ENCODE data around the gene SH3RF3. TPM values are rescaled to one million over a fixed set of nuclear protein-coding genes. Genes with fewer than 3 reads are reported as not detected.
A peak's percentile ranks its signal among the peaks of the same experiment; 100 is the strongest.

SH3RF3 gene
- total and polyA plus RNA-seq, 2 donors (not counting 1 experiment from before 2014, with no cell fraction given) = 8.3 to 10.1 TPM

GRCh38 chr2:109225170-109225782 is 96.3 kb downstream of the SH3RF3 start:
- H4K20me1 ChIP-seq (ENCODE audit: control insufficient read depth, extremely low read depth, insufficient read depth, low read length) = no peaks in the 10 kb centered on the region
- H3K79me2 ChIP-seq (ENCODE audit: control insufficient read depth, insufficient read depth, low read length) = peaks cover 24% of the 10 kb centered on the region
- peaks cover 4% of the 10 kb centered on the region for H3K4me1 ChIP-seq (ENCODE audit: control insufficient read depth, extremely low read depth, insufficient read depth, low read length)
- no peaks in the 10 kb centered on the region for H3K36me3 ChIP-seq (ENCODE audit: control insufficient read depth, insufficient read depth, low read length)
- no peak overlapping the region for H3K27ac ChIP-seq (ENCODE audit: insufficient read depth, low read length)
- TF ChIP-seq CTCF (conservative IDR thresholded peaks at IDR 0.05 in 1 of 2, IDR thresholded peaks at IDR 0.05 in 1 of 2; ENCODE audit: low read depth in 1 of 2, low read length in 2 of 2) (no peak), EZH2 (IDR thresholded peaks at IDR 0.05; ENCODE audit: low read length, missing control alignments) (no peak)
- no peaks in the 10 kb centered on the region for H3K9me3 ChIP-seq (ENCODE audit: control insufficient read depth, insufficient read depth, low read depth, low read length)
- H2AFZ ChIP-seq (ENCODE audit: low read length) = no peak overlapping the region
- H3K4me3 ChIP-seq (replicated peaks in 1 of 4; ENCODE audit: control extremely low read depth in 1 of 4, insufficient read depth in 1 of 4, low read depth in 3 of 4, low read length in 4 of 4) = no peak overlapping the region
- DNase-seq (ENCODE audit: low read depth in 2 of 2) = no peak
- H3K9ac ChIP-seq (ENCODE audit: insufficient read depth, low read length) = no peak overlapping the region
- H3K27me3 ChIP-seq (ENCODE audit: control insufficient read depth, insufficient read depth, low read length) = no peaks in the 10 kb centered on the region
- no peak overlapping the region for H3K4me2 ChIP-seq (ENCODE audit: extremely low read depth, insufficient read depth, low read length)

- H3K27me3 ChIP-seq (ENCODE audit: control insufficient read depth, insufficient read depth, low read length) = no peaks in the 10 kb centered on the region
- DNase-seq (ENCODE audit: low read depth in 2 of 2) = peak in 1 of 2 donors; percentile 54
- H2AFZ ChIP-seq (ENCODE audit: low read length) = no peak overlapping the region
- H3K4me1 ChIP-seq (ENCODE audit: control insufficient read depth, extremely low read depth, insufficient read depth, low read length) = peaks cover 6% of the 10 kb centered on the region
- no peaks in the 10 kb centered on the region for H3K36me3 ChIP-seq (ENCODE audit: control insufficient read depth, insufficient read depth, low read length)
- H3K9ac ChIP-seq (ENCODE audit: insufficient read depth, low read length) = no peak overlapping the region
- H3K27ac ChIP-seq (ENCODE audit: insufficient read depth, low read length) = no peak overlapping the region
- H3K79me2 ChIP-seq (ENCODE audit: control insufficient read depth, insufficient read depth, low read length) = peaks cover 26% of the 10 kb centered on the region
- H3K4me3 ChIP-seq (replicated peaks in 1 of 4; ENCODE audit: control extremely low read depth in 1 of 4, insufficient read depth in 1 of 4, low read depth in 3 of 4, low read length in 4 of 4) = no peak overlapping the region
- H4K20me1 ChIP-seq (ENCODE audit: control insufficient read depth, extremely low read depth, insufficient read depth, low read length) = no peaks in the 10 kb centered on the region
- H3K9me3 ChIP-seq (ENCODE audit: control insufficient read depth, insufficient read depth, low read depth, low read length) = no peaks in the 10 kb centered on the region
- no peak for TF ChIP-seq EZH2 (IDR thresholded peaks at IDR 0.05; ENCODE audit: low read length, missing control alignments)
- no peak for TF ChIP-seq CTCF (conservative IDR thresholded peaks at IDR 0.05 in 1 of 2, IDR thresholded peaks at IDR 0.05 in 1 of 2; ENCODE audit: low read depth in 1 of 2, low read length in 2 of 2)
- H3K4me2 ChIP-seq (ENCODE audit: extremely low read depth, insufficient read depth, low read length) = no peak overlapping the region
Measured at GRCh38 chr2:109226128-109226527, 97.1 kb downstream of the SH3RF3 start.

- no peaks in the 10 kb centered on the region for H4K20me1 ChIP-seq (ENCODE audit: control insufficient read depth, extremely low read depth, insufficient read depth, low read length)
Measured at GRCh38 chr2:109226622-109227021, 97.6 kb downstream of the SH3RF3 start.

More at GRCh38 chr2:109226622-109227021, 97.6 kb downstream of the SH3RF3 start:
- H3K4me2 ChIP-seq (ENCODE audit: extremely low read depth, insufficient read depth, low read length) = no peak overlapping the region
- TF ChIP-seq EZH2 (IDR thresholded peaks at IDR 0.05; ENCODE audit: low read length, missing control alignments) = no peak
- TF ChIP-seq CTCF (conservative IDR thresholded peaks at IDR 0.05 in 1 of 2, IDR thresholded peaks at IDR 0.05 in 1 of 2; ENCODE audit: low read depth in 1 of 2, low read length in 2 of 2) = no peak
- no peak for DNase-seq (ENCODE audit: low read depth in 2 of 2)
- H3K36me3 ChIP-seq (ENCODE audit: control insufficient read depth, insufficient read depth, low read length) = no peaks in the 10 kb centered on the region
- no peak overlapping the region for H3K4me3 ChIP-seq (replicated peaks in 1 of 4; ENCODE audit: control extremely low read depth in 1 of 4, insufficient read depth in 1 of 4, low read depth in 3 of 4, low read length in 4 of 4)
- H3K79me2 ChIP-seq (ENCODE audit: control insufficient read depth, insufficient read depth, low read length) = peaks cover 26% of the 10 kb centered on the region
- no peak overlapping the region for H2AFZ ChIP-seq (ENCODE audit: low read length)
- no peaks in the 10 kb centered on the region for H3K27me3 ChIP-seq (ENCODE audit: control insufficient read depth, insufficient read depth, low read length)
- H3K27ac ChIP-seq (ENCODE audit: insufficient read depth, low read length) = no peak overlapping the region
- no peak overlapping the region for H3K9ac ChIP-seq (ENCODE audit: insufficient read depth, low read length)
- H3K4me1 ChIP-seq (ENCODE audit: control insufficient read depth, extremely low read depth, insufficient read depth, low read length) = peaks cover 6% of the 10 kb centered on the region
- no peaks in the 10 kb centered on the region for H3K9me3 ChIP-seq (ENCODE audit: control insufficient read depth, insufficient read depth, low read depth, low read length)

Data from fibroblast of lung (primary cell).